IMR-90 (cell line): Measurements from ENCODE around the gene ARHGAP28.

Source experiments
- BHLHE40 ChIP-seq: fragments of 150-350 bp; IDR thresholded peaks from 2 replicates; pipeline ENCODE4 v1.6.1; 2016; ENCODE audit warnings: mild to moderate bottlenecking, low read depth, low read length
- MAFK ChIP-seq: IDR thresholded peaks from 2 replicates; pipeline ENCODE4 v1.6.1; 2012; ENCODE audit warnings: low read depth, low read length, improper control_type of control experiment
- MXI1 ChIP-seq: IDR thresholded peaks from 2 replicates; pipeline ENCODE4 v1.6.1; 2012; ENCODE audit warnings: low read depth, mild to moderate bottlenecking, low read length, moderate library complexity, borderline replicate concordance
- POLR2A ChIP-seq: IDR thresholded peaks from 2 replicates; pipeline ENCODE4 v1.6.1; 2012; ENCODE audit warnings: mild to moderate bottlenecking, low read depth, low read length
- RAD21 ChIP-seq: IDR thresholded peaks from 2 replicates; pipeline ENCODE4 v1.6.1; 2012; ENCODE audit warnings: low read length, improper control_type of control experiment
- RFX5 ChIP-seq: IDR thresholded peaks from 2 replicates; pipeline ENCODE4 v1.8.0; 2012; ENCODE audit warnings: low read depth, mild to moderate bottlenecking, low read length, moderate library complexity
- SMC3 ChIP-seq: fragments of 150-350 bp; IDR thresholded peaks from 2 replicates; pipeline ENCODE4 v1.6.1; 2016; ENCODE audit warnings: low read depth, mild to moderate bottlenecking, antibody characterized with exemption, low read length, moderate library complexity
- USF2 ChIP-seq: fragments of 150-350 bp; IDR thresholded peaks from 2 replicates; pipeline ENCODE4 v1.6.1; 2017; ENCODE audit warnings: mild to moderate bottlenecking, antibody characterized with exemption, low read length, low read depth
- TF ChIP-seq, protein P1 (sequence below): conservative IDR thresholded peaks from 2 replicates; pipeline ENCODE4 v1.5.1; 2012; ENCODE audit warnings: mild to moderate bottlenecking, low read depth, low read length, improper control_type of control experiment

- TF ChIP-seq, protein P1, sequence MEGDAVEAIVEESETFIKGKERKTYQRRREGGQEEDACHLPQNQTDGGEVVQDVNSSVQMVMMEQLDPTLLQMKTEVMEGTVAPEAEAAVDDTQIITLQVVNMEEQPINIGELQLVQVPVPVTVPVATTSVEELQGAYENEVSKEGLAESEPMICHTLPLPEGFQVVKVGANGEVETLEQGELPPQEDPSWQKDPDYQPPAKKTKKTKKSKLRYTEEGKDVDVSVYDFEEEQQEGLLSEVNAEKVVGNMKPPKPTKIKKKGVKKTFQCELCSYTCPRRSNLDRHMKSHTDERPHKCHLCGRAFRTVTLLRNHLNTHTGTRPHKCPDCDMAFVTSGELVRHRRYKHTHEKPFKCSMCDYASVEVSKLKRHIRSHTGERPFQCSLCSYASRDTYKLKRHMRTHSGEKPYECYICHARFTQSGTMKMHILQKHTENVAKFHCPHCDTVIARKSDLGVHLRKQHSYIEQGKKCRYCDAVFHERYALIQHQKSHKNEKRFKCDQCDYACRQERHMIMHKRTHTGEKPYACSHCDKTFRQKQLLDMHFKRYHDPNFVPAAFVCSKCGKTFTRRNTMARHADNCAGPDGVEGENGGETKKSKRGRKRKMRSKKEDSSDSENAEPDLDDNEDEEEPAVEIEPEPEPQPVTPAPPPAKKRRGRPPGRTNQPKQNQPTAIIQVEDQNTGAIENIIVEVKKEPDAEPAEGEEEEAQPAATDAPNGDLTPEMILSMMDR: no peak
- TF ChIP-seq RAD21 (no peak), SMC3 (no peak), MXI1 (no peak), POLR2A (no peak), BHLHE40 (no peak), USF2 (no peak), RFX5 (no peak), MAFK (no peak)
Measured at GRCh38 chr18:6777509-6777908, 48.0 kb downstream of the ARHGAP28 start.
